H9 (cell line): Measurements from ENCODE around the gene TTLL13. TPM values are rescaled to one million over a fixed set of nuclear protein-coding genes. Genes with fewer than 3 reads are reported as not detected.

Experiments used
- DNase-seq: peaks from one replicate; pipeline ENCODE4 v3.0.0-alpha.2; 2017
- H2AFZ ChIP-seq: one replicate; pipeline ENCODE4 v1.6.1; 2013; ENCODE audit warnings: mild to moderate bottlenecking, low read length, control low read depth, moderate library complexity
- H2AK5ac ChIP-seq: 2 replicates; pipeline ENCODE4 v1.6.1; 2013; ENCODE audit warnings: low read length, control low read depth, mixed read lengths; ENCODE audit not compliant: insufficient read length
- H2BK120ac ChIP-seq: one replicate; pipeline ENCODE4 v1.6.1; 2013; ENCODE audit warnings: low read depth, mild to moderate bottlenecking, low read length, control low read depth, inconsistent platforms; ENCODE audit not compliant: poor library complexity, severe bottlenecking
- H2BK12ac ChIP-seq: 2 replicates; pipeline ENCODE4 v1.6.1; 2013; ENCODE audit warnings: low read length, control low read depth, mixed read lengths, low read depth; ENCODE audit not compliant: insufficient read length
- H2BK15ac ChIP-seq: 2 replicates; pipeline ENCODE4 v1.6.1; 2013; ENCODE audit warnings: low read depth, low read length, control low read depth
- H2BK20ac ChIP-seq: one replicate; pipeline ENCODE4 v1.6.1; 2013; ENCODE audit warnings: low read depth, mild to moderate bottlenecking, low read length, control low read depth, inconsistent platforms; ENCODE audit not compliant: poor library complexity, severe bottlenecking
- H2BK5ac ChIP-seq: 2 replicates; pipeline ENCODE4 v1.6.1; 2013; ENCODE audit warnings: low read length, control low read depth, mixed read lengths; ENCODE audit not compliant: insufficient read length
- H3K14ac ChIP-seq: 2 replicates; pipeline ENCODE4 v1.6.1; 2013; ENCODE audit warnings: low read length, control low read depth; ENCODE audit not compliant: insufficient read depth
- H3K18ac ChIP-seq: 2 replicates; pipeline ENCODE4 v1.6.1; 2013; ENCODE audit warnings: low read depth, mild to moderate bottlenecking, mixed read lengths, low read length, control low read depth; ENCODE audit not compliant: insufficient read length
- H3K23ac ChIP-seq: 2 replicates; pipeline ENCODE4 v1.6.1; 2013; ENCODE audit warnings: low read length, control low read depth, mixed read lengths, low read depth; ENCODE audit not compliant: insufficient read length
- H3K23me2 ChIP-seq: 2 replicates; pipeline ENCODE4 v1.6.1; 2013; ENCODE audit warnings: low read depth, mild to moderate bottlenecking, mixed read lengths, low read length, control low read depth; ENCODE audit not compliant: insufficient read length, poor library complexity, severe bottlenecking
- H3K27ac ChIP-seq: 2 replicates; pipeline ENCODE4 v1.5.1; 2013; ENCODE audit warnings: low read length, control low read depth, mixed read lengths, low read depth; ENCODE audit not compliant: insufficient read length
- H3K27me3 ChIP-seq: 2 replicates; pipeline ENCODE4 v1.6.1; 2013; ENCODE audit warnings: low read length, control low read depth, inconsistent platforms; ENCODE audit not compliant: insufficient read depth
- H3K4ac ChIP-seq: 2 replicates; pipeline ENCODE4 v1.6.1; 2013; ENCODE audit warnings: low read depth, mild to moderate bottlenecking, control low read depth, inconsistent platforms, low read length, moderate library complexity
- H3K4me1 ChIP-seq: 2 replicates; pipeline ENCODE4 v1.6.1; 2013; ENCODE audit warnings: low read length, control low read depth, inconsistent platforms; ENCODE audit not compliant: insufficient read depth
- H3K4me2 ChIP-seq: 2 replicates; pipeline ENCODE4 v1.6.1; 2013; ENCODE audit warnings: low read length, control low read depth, mixed read lengths; ENCODE audit not compliant: insufficient read length, insufficient read depth
- H3K56ac ChIP-seq: 2 replicates; pipeline ENCODE4 v1.6.1; 2013; ENCODE audit warnings: low read depth, mild to moderate bottlenecking, mixed read lengths, low read length, control low read depth; ENCODE audit not compliant: insufficient read length
- H3K79me1 ChIP-seq: 2 replicates; pipeline ENCODE4 v1.6.1; 2013; ENCODE audit warnings: low read depth, mild to moderate bottlenecking, moderate library complexity, low read length, control low read depth, inconsistent platforms; ENCODE audit not compliant: insufficient read depth, poor library complexity, severe bottlenecking
- H3K79me2 ChIP-seq: 2 replicates; pipeline ENCODE4 v1.6.1; 2013; ENCODE audit warnings: low read length, control low read depth, inconsistent platforms; ENCODE audit not compliant: insufficient read depth
- H3K9ac ChIP-seq: 2 replicates; pipeline ENCODE4 v1.6.1; 2013; ENCODE audit warnings: low read length, control low read depth, mixed read lengths; ENCODE audit not compliant: insufficient read length; ENCODE audit errors: extremely low read depth
- H3K9me3 ChIP-seq: one replicate; pipeline ENCODE4 v1.6.1; 2013; ENCODE audit warnings: low read depth, low read length, inconsistent platforms; ENCODE audit not compliant: control insufficient read depth
- H3T11ph ChIP-seq: one replicate; pipeline ENCODE4 v1.6.1; 2013; ENCODE audit warnings: mild to moderate bottlenecking, low read length, control low read depth, inconsistent platforms
- H4K20me1 ChIP-seq: one replicate; pipeline ENCODE4 v1.6.1; 2013; ENCODE audit not compliant: control insufficient read depth, insufficient read length, insufficient read depth
- H4K5ac ChIP-seq: 2 replicates; pipeline ENCODE4 v1.6.1; 2013; ENCODE audit warnings: low read depth, mild to moderate bottlenecking, mixed read lengths, low read length, control low read depth; ENCODE audit not compliant: insufficient read length
- H4K8ac ChIP-seq: replicated peaks from 2 replicates; pipeline ENCODE4 v1.6.1; 2013; ENCODE audit warnings: low read length, control low read depth, mixed read lengths, low read depth; ENCODE audit not compliant: insufficient read length
- H4K91ac ChIP-seq: 2 replicates; pipeline ENCODE4 v1.6.1; 2013; ENCODE audit warnings: low read depth, mild to moderate bottlenecking, moderate library complexity, mixed read lengths, low read length, control low read depth; ENCODE audit not compliant: insufficient read length
- H3K27ac Mint-ChIP-seq, 3 experiments: 2 replicates in 2 of 3; 3 replicates in 1 of 3; pipeline ENCODE4 v1.8.0; 2020 to 2021; ENCODE audit warnings: mixed read lengths in 3 of 3, mild to moderate bottlenecking in 1 of 3, moderate library complexity in 1 of 3
- H3K27me3 Mint-ChIP-seq: 2 replicates; pipeline ENCODE4 v1.8.0; 2021; ENCODE audit warnings: low read depth, mild to moderate bottlenecking, moderate library complexity, mixed read lengths
- H3K36me3 Mint-ChIP-seq, 3 experiments: 2 replicates in 2 of 3; 3 replicates in 1 of 3; pipeline ENCODE4 v1.8.0; 2020 to 2021; ENCODE audit warnings: low read depth in 3 of 3, mixed read lengths in 3 of 3; ENCODE audit not compliant: insufficient read depth in 1 of 3
- H3K4me1 Mint-ChIP-seq, 2 experiments: 2 replicates each; pipeline ENCODE4 v1.8.0; 2020; ENCODE audit warnings: mixed read lengths in 2 of 2
- H3K4me3 Mint-ChIP-seq, 2 experiments: 2 replicates in 1 of 2; 3 replicates in 1 of 2; pipeline ENCODE4 v1.8.0; 2020 to 2021; ENCODE audit warnings: mild to moderate bottlenecking in 2 of 2, mixed read lengths in 2 of 2, moderate library complexity in 1 of 2
- H3K9me3 Mint-ChIP-seq, 2 experiments: 2 replicates in 1 of 2; 3 replicates in 1 of 2; pipeline ENCODE4 v1.8.0; 2020; ENCODE audit warnings: mild to moderate bottlenecking in 2 of 2, mixed read lengths in 2 of 2, moderate library complexity in 1 of 2
- CTCF ChIP-seq: fragments of 200-600 bp; sonication (generic); conservative IDR thresholded peaks from 3 replicates; pipeline ENCODE4 v1.8.0; 2021; ENCODE audit warnings: antibody characterized with exemption, mild to moderate bottlenecking
- WGBS: extraction: QIAGEN DNeasy Blood & Tissue Kit; methylation state at CpG from one replicate; pipeline ENCODE4 v1.1.7; 2013; ENCODE audit warnings: missing lambda C conversion rate, low lambda C conversion rate, mixed read lengths; ENCODE audit not compliant: insufficient read length; ENCODE audit errors: extremely low coverage; 5-methylcytosine and 5-hydroxymethylcytosine counted together
- total RNA-seq: library from RNA; stranded (reverse); gene quantifications from 2 replicates; pipeline ENCODE4 v1.2.1, GENCODE V29; 2021

Gene TTLL13
- total RNA-seq, 1 experiment from 2014 or later = not detected

DNA sequence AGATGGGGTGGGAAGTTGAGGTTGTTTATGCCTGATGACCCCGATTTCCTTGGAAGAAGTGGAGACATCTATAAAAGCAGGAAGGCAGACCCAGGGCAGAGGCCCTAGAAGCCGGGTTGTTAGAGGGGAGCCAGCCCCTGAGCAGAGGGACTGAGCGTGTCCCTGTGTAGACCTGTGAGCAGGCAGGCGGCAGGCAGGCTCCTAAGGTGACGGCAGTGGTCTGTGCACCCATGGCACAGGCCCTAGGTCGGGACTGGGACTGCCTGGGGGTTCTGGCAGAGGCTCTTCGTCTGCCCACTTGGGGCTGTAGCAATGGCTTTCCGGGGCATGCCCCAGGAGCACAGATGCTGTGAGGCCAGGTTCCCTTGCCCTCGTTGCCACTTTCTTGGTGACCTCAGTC is 38.3 kb upstream of the TTLL13 start:
- Histone ChIP-seq H4K91ac (peak overlapping the region; percentile 47), H3K23ac (no peak overlapping the region), H3K9me3 (no peaks in the 10 kb centered on the region), H3K79me1 (no peaks in the 10 kb centered on the region), H2BK20ac (no peak overlapping the region), H4K5ac (no peak overlapping the region), H2AK5ac (no peak overlapping the region), H3K27ac (no peak overlapping the region), H3K4me1 (no peaks in the 10 kb centered on the region), H3K9ac (no peak overlapping the region), H3T11ph (no peak overlapping the region), H2BK120ac (no peak overlapping the region), H3K14ac (no peak overlapping the region; the same call in 1 of the 2 replicates), H2BK5ac (no peak overlapping the region), H3K4me2 (no peak overlapping the region), H3K4ac (no peak overlapping the region), H2BK12ac (no peak overlapping the region), H3K56ac (no peak overlapping the region), H3K23me2 (peaks cover 4% of the 10 kb centered on the region), H4K20me1 (no peaks in the 10 kb centered on the region), H2AFZ (no peak overlapping the region), H3K27me3 (no peaks in the 10 kb centered on the region), H3K79me2 (peaks cover 3% of the 10 kb centered on the region; the same call in 1 of the 2 replicates), H4K8ac (no peak overlapping the region), H3K18ac (no peak overlapping the region), H2BK15ac (no peak overlapping the region)
- H3K9me3 Mint-ChIP-seq = no peaks in the 10 kb centered on the region
- no peak overlapping the region for H3K4me3 Mint-ChIP-seq
- WGBS = no CpG with 5 or more reads among the region's 9 CpGs
- peaks cover 11 to 20% (median 17%) of the 10 kb centered on the region in 3 experiments; a peak in 5 of 7 replicates for H3K36me3 Mint-ChIP-seq
- H3K4me1 Mint-ChIP-seq = peaks cover 6 to 10% of the 10 kb centered on the region in 2 experiments
- no peak for TF ChIP-seq CTCF
- no peak for DNase-seq
- H3K27ac Mint-ChIP-seq = peak overlapping the region in 1 of 3 experiments; percentile 55; a peak in 3 of 7 replicates
- no peaks in the 10 kb centered on the region for H3K27me3 Mint-ChIP-seq
